ENCODE results near the gene KMT2D. TPM values are rescaled to one million over a fixed set of nuclear protein-coding genes. Genes with fewer than 3 reads are reported as not detected.

Gene KMT2D
- total RNA-seq, 4 donors from 2014 or later, result 29.4 to 67.9 (median 47.9) TPM

DNA sequence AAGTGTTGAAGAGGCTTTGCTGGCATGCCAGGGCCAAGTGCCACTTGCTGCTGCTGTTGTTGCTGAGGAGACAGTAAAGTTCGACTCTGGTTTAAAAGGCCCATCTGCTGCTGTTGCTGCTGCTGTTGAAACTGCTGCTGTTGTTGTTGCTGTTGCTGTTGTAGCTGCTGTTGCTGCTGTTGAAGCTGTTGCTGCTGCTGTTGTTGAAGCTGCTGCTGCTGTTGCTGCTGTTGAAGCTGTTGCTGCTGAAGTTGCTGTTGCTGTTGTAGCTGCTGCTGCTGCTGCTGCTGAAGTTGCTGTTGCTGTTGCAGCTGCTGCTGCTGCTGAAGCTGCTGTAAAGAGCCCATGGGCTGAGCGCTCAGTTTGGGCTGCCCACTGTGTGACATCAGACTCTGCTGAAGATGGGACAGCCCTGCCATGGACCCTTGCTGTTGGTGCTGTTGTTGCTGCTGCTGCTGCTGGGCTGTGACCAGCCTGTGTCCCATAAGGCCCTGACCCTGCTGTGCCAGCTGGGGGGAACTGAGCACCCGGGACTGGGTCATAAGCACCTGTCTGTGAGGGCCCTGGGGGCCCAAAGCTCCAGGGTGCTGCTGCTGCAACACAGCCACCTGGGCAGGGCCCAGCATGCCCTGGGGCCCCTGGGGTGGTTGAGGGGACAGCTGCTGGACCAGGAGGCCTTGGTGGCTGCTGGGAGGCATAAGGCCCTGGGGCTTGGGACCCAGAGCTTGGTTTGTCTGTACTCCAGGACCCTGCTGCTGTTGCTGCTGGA is 27.7 kb downstream of the KMT2D start:
- H3K36me3 ChIP-seq, result peaks cover 74 to 100% (median 75%) of the 10 kb centered on the region in 3 donors
- TF ChIP-seq, protein P1, sequence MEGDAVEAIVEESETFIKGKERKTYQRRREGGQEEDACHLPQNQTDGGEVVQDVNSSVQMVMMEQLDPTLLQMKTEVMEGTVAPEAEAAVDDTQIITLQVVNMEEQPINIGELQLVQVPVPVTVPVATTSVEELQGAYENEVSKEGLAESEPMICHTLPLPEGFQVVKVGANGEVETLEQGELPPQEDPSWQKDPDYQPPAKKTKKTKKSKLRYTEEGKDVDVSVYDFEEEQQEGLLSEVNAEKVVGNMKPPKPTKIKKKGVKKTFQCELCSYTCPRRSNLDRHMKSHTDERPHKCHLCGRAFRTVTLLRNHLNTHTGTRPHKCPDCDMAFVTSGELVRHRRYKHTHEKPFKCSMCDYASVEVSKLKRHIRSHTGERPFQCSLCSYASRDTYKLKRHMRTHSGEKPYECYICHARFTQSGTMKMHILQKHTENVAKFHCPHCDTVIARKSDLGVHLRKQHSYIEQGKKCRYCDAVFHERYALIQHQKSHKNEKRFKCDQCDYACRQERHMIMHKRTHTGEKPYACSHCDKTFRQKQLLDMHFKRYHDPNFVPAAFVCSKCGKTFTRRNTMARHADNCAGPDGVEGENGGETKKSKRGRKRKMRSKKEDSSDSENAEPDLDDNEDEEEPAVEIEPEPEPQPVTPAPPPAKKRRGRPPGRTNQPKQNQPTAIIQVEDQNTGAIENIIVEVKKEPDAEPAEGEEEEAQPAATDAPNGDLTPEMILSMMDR (IDR thresholded peaks at IDR 0.05), result no peak
- TF ChIP-seq POLR2A (IDR thresholded peaks at IDR 0.05), result no peak
- no peak overlapping the region for H3K4me3 ChIP-seq
- H3K27ac ChIP-seq, result no peak overlapping the region
- 60% methylated on average over 1 of the region's 3 CpGs; no CpG with 5 or more reads in 1 of the 2 donors for WGBS, 2 donors
- no peaks in the 10 kb centered on the region for H3K4me1 ChIP-seq
- DNase-seq, result no peak
- H3K9me3 ChIP-seq, result no peaks in the 10 kb centered on the region
- intact Hi-C loops (cut with DNase I), result no loop called here
- no peaks in the 10 kb centered on the region for H3K27me3 ChIP-seq

DNA sequence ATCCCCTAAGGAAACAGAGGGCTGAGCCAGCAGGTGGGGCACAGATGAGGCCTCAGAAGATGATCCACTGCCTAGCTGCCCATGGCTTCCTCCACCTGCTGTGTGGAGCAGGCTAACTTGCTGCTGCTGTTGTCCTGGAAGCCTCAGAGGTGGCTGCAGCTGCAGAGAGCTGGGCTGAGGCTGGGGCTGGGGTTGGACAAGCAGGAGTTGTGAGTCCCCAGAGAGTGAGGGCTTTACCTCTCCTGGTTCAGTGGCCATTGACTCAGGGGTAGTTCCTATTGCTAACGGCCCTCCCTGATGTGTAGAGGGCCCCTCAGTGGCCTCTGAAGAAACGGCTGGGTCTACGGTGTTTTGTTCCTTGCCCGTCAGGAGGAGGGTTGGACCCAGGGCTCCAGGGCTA is 28.3 kb downstream of the KMT2D start:
- H3K27me3 ChIP-seq, result no peaks in the 10 kb centered on the region
- WGBS, 2 donors, result no CpG with 5 or more reads among the region's 4 CpGs
- intact Hi-C loops (cut with DNase I), result no loop called here
- H3K36me3 ChIP-seq, result peaks cover 74 to 100% (median 75%) of the 10 kb centered on the region in 3 donors
- DNase-seq, result no peak
- TF ChIP-seq, protein P1 (IDR thresholded peaks at IDR 0.05), result no peak
- TF ChIP-seq POLR2A (IDR thresholded peaks at IDR 0.05), result no peak
- no peak overlapping the region for H3K27ac ChIP-seq
- no peak overlapping the region for H3K4me3 ChIP-seq
- H3K4me1 ChIP-seq, result no peaks in the 10 kb centered on the region
- no peaks in the 10 kb centered on the region for H3K9me3 ChIP-seq

DNA sequence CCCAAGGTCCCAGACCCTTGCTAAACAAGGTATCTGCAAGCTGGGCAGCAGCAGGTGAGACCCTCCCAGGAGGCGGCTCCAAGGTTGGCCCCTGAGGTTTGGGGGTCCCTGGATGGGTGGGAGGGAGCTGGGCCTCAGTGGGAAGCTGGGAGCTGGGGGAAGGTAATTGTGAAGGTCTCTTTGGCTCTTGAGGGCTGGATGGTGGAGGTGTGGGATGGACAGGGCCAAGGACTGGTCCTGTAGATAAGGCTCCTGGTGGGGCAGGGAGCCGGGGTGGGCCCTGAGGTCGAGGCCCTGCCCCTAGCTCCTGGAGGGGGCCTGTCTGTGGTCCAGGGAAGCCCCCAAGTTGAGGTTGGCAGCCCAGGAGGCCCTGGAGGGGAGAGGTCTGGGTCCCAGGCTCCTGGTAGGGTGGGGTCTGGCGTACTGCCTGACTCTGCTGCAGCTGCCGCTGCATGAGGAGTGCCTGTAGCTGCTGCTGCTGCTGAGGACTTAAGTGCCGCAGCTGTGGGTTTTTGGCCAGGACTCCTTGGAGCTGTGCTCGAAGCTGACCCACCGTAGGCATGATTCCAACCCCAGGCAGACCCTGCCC is 28.9 kb downstream of the KMT2D start:
- DNase-seq, result no peak
- 85 to 91% methylated on average over 2 to 6 of the region's 8 CpGs for WGBS, 2 donors
- no peak overlapping the region for H3K27ac ChIP-seq
- intact Hi-C loops (cut with DNase I), result no loop called here
- H3K9me3 ChIP-seq, result no peaks in the 10 kb centered on the region
- no peaks in the 10 kb centered on the region for H3K27me3 ChIP-seq
- TF ChIP-seq POLR2A (IDR thresholded peaks at IDR 0.05), result no peak
- no peaks in the 10 kb centered on the region for H3K4me1 ChIP-seq
- H3K4me3 ChIP-seq, result no peak overlapping the region
- H3K36me3 ChIP-seq, result peaks cover 72 to 100% (median 77%) of the 10 kb centered on the region in 3 donors

DNA sequence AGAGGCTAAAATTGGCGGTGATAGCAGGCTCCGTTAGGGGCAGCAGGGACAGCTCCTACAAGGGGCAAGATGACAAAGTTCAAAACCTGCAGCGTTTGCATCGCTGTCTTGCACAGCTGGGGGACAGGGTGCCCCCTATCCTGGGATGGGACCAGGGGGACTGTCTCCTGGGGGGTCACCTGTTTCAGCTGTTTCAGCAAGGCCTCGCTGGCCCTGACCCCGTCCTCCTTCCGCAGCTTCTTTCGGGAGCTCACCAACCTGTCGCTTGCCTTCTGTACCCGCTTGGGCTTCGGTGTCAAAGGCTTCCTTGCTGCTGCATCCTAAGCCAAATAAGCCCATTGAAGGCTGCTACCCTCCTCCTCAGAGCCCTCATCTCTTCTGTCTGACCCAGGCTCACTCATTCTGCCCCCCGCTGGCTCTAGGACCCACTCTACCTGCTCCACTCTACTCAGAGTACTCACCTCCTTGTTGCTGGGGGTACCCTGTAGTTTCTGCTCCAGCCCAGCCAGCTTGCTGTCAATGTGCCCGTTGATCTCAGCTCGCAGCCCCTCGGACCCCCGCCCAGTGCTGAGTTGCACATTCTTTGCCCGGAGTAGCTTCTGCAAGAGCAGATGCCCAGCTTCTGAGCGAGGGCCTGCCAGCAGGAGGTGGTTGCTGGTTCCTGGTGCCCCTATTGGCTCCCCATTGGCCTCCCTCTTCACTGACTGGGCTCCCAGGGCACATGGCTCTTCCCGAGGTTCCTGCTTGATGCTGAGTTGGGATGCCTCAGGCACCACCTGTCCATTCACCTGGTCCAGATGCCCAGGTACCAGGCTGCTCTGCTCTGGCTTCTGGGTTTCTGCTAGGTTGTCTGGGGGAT is 29.7 kb downstream of the KMT2D start:
- Histone ChIP-seq H3K27ac (no peak overlapping the region), H3K4me1 (no peaks in the 10 kb centered on the region), H3K4me3 (no peak overlapping the region), H3K9me3 (no peaks in the 10 kb centered on the region), H3K27me3 (no peaks in the 10 kb centered on the region), H3K36me3 (peaks cover 80 to 100% (median 84%) of the 10 kb centered on the region in 3 donors)
- TF ChIP-seq, protein P1 (IDR thresholded peaks at IDR 0.05), result no peak
- TF ChIP-seq POLR2A (IDR thresholded peaks at IDR 0.05), result no peak
- DNase-seq, result no peak
- intact Hi-C loops (cut with DNase I), result no loop called here
- 91% methylated on average over 12 to 16 of the region's 19 CpGs for WGBS, 2 donors

DNA sequence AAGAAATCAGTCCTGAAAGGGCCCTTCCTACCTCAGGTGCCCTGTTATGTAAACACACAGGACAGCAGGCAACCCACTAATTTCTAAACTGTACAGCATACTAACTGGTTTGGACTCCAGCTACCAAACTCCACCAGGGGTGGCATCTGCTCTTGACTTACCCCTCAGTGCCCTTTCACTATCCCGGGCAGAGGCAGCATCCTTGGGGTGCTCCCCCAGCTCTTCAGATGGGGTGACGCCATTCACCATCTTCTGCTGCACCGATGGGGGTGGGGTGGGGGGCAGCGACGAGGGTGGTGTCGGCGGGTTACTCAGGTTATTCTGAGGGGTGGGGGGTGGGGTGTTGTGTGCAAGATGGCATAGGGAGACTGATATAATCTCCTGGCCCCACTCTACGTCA is 30.5 kb downstream of the KMT2D start:
- intact Hi-C loops (cut with DNase I), result no loop called here
- Histone ChIP-seq H3K27ac (no peak overlapping the region), H3K36me3 (peaks cover 83 to 100% (median 85%) of the 10 kb centered on the region in 3 donors), H3K4me3 (no peak overlapping the region), H3K9me3 (no peaks in the 10 kb centered on the region), H3K27me3 (no peaks in the 10 kb centered on the region), H3K4me1 (no peaks in the 10 kb centered on the region)
- WGBS, 2 donors, result 86 to 100% methylated on average over 1 to 6 of the region's 8 CpGs
- no peak for TF ChIP-seq POLR2A (IDR thresholded peaks at IDR 0.05)
- no peak for DNase-seq
